ENCODE results near the gene EPDR1. TPM values are rescaled to one million over a fixed set of nuclear protein-coding genes. Genes with fewer than 3 reads are reported as not detected.

The EPDR1 gene
- total RNA-seq, 1 donor from 2014 or later: 74.4 TPM

DNA sequence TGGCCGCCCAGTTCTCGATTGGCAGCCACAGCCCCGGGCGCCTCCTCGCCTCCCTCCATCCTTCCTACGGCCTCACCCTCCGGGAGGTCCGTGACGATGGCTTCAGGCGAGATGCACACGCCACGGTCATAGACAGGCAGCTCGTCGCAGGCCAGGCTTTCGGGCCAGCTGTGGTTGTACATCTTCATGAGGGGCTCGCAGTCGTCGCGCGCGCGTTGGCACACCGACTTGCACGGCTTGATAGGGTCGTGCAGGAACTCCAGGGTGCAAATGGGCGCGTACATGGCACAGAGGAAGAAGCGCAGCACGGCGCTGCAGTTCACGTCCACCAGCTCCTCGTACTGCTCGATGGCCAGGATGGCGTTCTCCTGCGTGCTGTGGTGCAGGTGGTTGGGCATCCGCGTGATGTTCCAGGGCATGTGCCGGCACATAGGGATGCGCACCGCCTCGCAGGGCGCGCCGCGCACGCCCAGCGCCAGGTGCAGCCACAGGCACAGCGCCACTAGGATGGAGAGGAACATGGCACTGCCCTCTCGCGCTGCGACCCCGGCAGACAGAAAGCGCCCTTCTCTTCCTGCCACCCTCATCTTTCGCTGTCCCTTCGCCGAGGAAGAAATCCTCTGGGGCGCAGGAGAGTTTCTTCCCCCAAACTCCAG, 4.3 kb upstream of the EPDR1 start:
- peaks cover 32% of the 10 kb centered on the region for H3K4me1 ChIP-seq
- peak; percentile 25 for DNase-seq
- TF ChIP-seq CTCF (IDR thresholded peaks at IDR 0.05; ENCODE audit: borderline replicate concordance): no peak
- peaks cover 59% of the 10 kb centered on the region for H3K27me3 ChIP-seq (ENCODE audit: low read depth)
- H3K27ac ChIP-seq (replicated peaks): peak overlapping the region; percentile 67
- intact Hi-C loops (cut with micrococcal nuclease): no loop called here
- peak overlapping the region; percentile 67 for H3K4me3 ChIP-seq
- H3K9me3 ChIP-seq (replicated peaks): no peaks in the 10 kb centered on the region
- H3K36me3 ChIP-seq: no peaks in the 10 kb centered on the region

GRCh38 chr7:37916673-37917660, 3.5 kb upstream of the EPDR1 start, which contains the start of gene SFRP4:
SFRP4 (minus strand) TSS chr7:37916817; CDS start chr7:37916537, 280 bp downstream.
- Histone ChIP-seq H3K4me3 (peak within 1 kb of the TSS; percentile 67), H3K9me3 (replicated peaks) (no peaks in the 10 kb centered on the region), H3K4me1 (peaks cover 41% of the 10 kb centered on the region), H3K27me3 (ENCODE audit: low read depth) (peaks cover 62% of the 10 kb centered on the region), H3K36me3 (no peaks in the 10 kb centered on the region), H3K27ac (replicated peaks) (peak within 1 kb of the TSS; percentile 67)
- intact Hi-C loops (cut with micrococcal nuclease): no loop called here
- peak; percentile 74 for TF ChIP-seq CTCF (IDR thresholded peaks at IDR 0.05; ENCODE audit: borderline replicate concordance)
- peak; percentile 57 for DNase-seq

- TF ChIP-seq CTCF (IDR thresholded peaks at IDR 0.05; ENCODE audit: borderline replicate concordance): peak; percentile 20
- Histone ChIP-seq H3K9me3 (replicated peaks) (no peaks in the 10 kb centered on the region), H3K36me3 (no peaks in the 10 kb centered on the region), H3K27me3 (ENCODE audit: low read depth) (peaks cover 68% of the 10 kb centered on the region), H3K4me1 (peaks cover 49% of the 10 kb centered on the region), H3K4me3 (no peak overlapping the region), H3K27ac (replicated peaks) (no peak overlapping the region)
- no peak for DNase-seq
- intact Hi-C loops (cut with micrococcal nuclease): no loop called here
These were observed 1.9 kb upstream of the EPDR1 start for GRCh38 chr7:37918526-37918925.

GRCh38 chr7:37920849-37921805, 687 bp downstream of the EPDR1 start:
- H3K27me3 ChIP-seq (ENCODE audit: low read depth): peaks cover 49% of the 10 kb centered on the region
- H3K4me1 ChIP-seq: peaks cover 43% of the 10 kb centered on the region
- H3K9me3 ChIP-seq (replicated peaks): peaks cover 14% of the 10 kb centered on the region
- H3K36me3 ChIP-seq: no peaks in the 10 kb centered on the region
- H3K27ac ChIP-seq (replicated peaks): peak overlapping the region; percentile 90
- intact Hi-C loops (cut with micrococcal nuclease): no loop called here
- peak overlapping the region; percentile 83 for H3K4me3 ChIP-seq
- no peak for TF ChIP-seq CTCF (IDR thresholded peaks at IDR 0.05; ENCODE audit: borderline replicate concordance)
- peak; percentile 30 for DNase-seq

GRCh38 chr7:37921876-37922275, 1.4 kb downstream of the EPDR1 start:
- peak overlapping the region; percentile 83 for H3K4me3 ChIP-seq
- H3K4me1 ChIP-seq: peaks cover 36% of the 10 kb centered on the region
- peaks cover 16% of the 10 kb centered on the region for H3K9me3 ChIP-seq (replicated peaks)
- peaks cover 41% of the 10 kb centered on the region for H3K27me3 ChIP-seq (ENCODE audit: low read depth)
- peak overlapping the region; percentile 90 for H3K27ac ChIP-seq (replicated peaks)
- TF ChIP-seq CTCF (IDR thresholded peaks at IDR 0.05; ENCODE audit: borderline replicate concordance): no peak
- H3K36me3 ChIP-seq: no peaks in the 10 kb centered on the region
- no peak for DNase-seq
- intact Hi-C loops (cut with micrococcal nuclease): no loop called here

Measured in left ventricle myocardium inferior (tissue), 1 donor.